Breast epithelium (tissue), 4 donors: ENCODE data around the gene PRKCE. TPM values are rescaled to one million over a fixed set of nuclear protein-coding genes. Genes with fewer than 3 reads are reported as not detected.

Source experiments
- DNase-seq, 2 donors: peaks; one replicate each; pipeline ENCODE4 v3.0.0-alpha.2; 2019; ENCODE audit warnings: low spot score in 2 of 2
- H3K27ac ChIP-seq, 2 donors: fragments of 200-600 bp; sonication (generic) in 1 of 2; one replicate each; pipeline ENCODE4 v1.5.1; 2016 to 2019; ENCODE audit warnings: mild to moderate bottlenecking in 1 of 2
- H3K27me3 ChIP-seq, 2 donors: fragments of 200-600 bp; sonication (generic) in 1 of 2; one replicate each; pipeline versions ENCODE4 v1.5.1 to v1.6.0; 2017 to 2019; ENCODE audit warnings: control low read depth in 1 of 2, mild to moderate bottlenecking in 1 of 2
- H3K36me3 ChIP-seq: fragments of 200-600 bp; one replicate; pipeline ENCODE4 v1.5.1; 2019
- H3K4me1 ChIP-seq, 2 donors: fragments of 200-600 bp; sonication (generic); one replicate each; pipeline ENCODE4 v1.5.1; 2016 to 2019; ENCODE audit warnings: control low read depth in 1 of 2
- H3K4me3 ChIP-seq, 3 donors: fragments of 200-600 bp; sonication (generic); 1 replicate in 2 of 3; 2 replicates in 1 of 3; pipeline ENCODE4 v1.5.1; 2016 to 2019; ENCODE audit warnings: mild to moderate bottlenecking in 3 of 3, moderate library complexity in 2 of 3
- H3K9me3 ChIP-seq, 2 donors: fragments of 200-600 bp; sonication (generic) in 1 of 2; one replicate each; pipeline ENCODE4 v1.5.1; 2016 to 2019; ENCODE audit warnings: control low read depth in 1 of 2
- POLR2A ChIP-seq: fragments of 450-650 bp; IDR thresholded peaks from one replicate; pipeline ENCODE4 v1.6.1; 2016; ENCODE audit warnings: antibody characterized with exemption, mild to moderate bottlenecking, moderate library complexity
- POLR2AphosphoS5 ChIP-seq, 3 donors: sonication (generic); formaldehyde crosslinking; IDR thresholded peaks; one replicate each; pipeline ENCODE4 v1.6.1; 2017; ENCODE audit warnings: antibody characterized with exemption in 3 of 3
- intact Hi-C: fragments of 100-400 bp; cut with DNase I; formaldehyde crosslinking; loops from one replicate; pipeline ENCODE4 v1.15.1; 2023; ENCODE audit warnings: low total_unique reads
- total RNA-seq, 3 donors: library from RNA; depleted of rRNA; stranded (reverse); fragments of >200 nt; gene quantifications; one replicate each; pipeline ENCODE4 v1.1.0, GENCODE V29; 2016
- TF ChIP-seq, protein P1 (sequence below), 3 donors: fragments of 450-650 bp; IDR thresholded peaks; one replicate each; pipeline ENCODE4 v1.5.1; 2016 to 2017; ENCODE audit warnings: antibody characterized with exemption in 3 of 3, mild to moderate bottlenecking in 3 of 3, moderate library complexity in 3 of 3

Gene PRKCE
- total RNA-seq, 3 donors from 2014 or later, result 20.6 to 34.0 (median 23.6) TPM

DNA sequence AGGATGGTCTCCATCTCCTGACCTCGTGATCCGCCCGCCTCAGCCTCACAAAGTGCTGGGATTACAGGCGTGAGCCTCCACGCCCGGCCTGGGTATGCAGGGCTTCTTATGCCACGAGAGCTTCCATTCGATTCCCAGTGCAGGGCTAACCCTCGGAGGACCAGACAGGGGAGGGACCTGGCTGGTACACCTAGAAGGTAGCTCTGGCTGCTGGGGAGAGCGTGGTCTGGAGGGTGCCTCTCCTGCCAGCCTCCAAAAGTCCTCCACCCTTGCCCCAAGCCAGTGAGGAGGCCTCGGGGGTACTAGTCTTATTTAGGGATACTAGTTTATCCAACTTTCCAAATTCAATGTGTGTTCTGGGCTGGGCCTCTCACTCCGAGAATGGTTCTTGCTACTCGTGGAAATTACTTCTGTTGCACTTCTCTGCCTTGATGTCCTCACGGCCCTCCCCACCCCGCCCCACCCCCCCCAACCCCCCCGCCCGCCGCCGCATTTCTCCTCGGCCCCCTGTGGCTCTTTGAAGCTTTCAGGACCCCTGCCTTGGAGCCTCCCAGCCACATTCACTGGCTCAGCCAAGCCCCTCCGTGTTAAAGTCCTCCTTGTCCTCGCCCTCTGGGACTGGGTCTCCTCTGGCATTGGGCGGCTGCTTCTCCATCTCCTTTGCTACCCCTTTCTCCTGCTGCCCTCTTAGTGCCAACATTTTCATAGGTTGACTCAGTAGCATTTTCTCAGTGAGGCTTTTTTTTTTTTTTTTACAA, 502.7 kb downstream of the PRKCE start:
- Histone ChIP-seq H3K27ac (no peak overlapping the region), H3K4me3 (no peak overlapping the region), H3K4me1 (no peaks in the 10 kb centered on the region), H3K27me3 (no peaks in the 10 kb centered on the region), H3K36me3 (no peaks in the 10 kb centered on the region), H3K9me3 (no peaks in the 10 kb centered on the region)
- TF ChIP-seq, protein P1, sequence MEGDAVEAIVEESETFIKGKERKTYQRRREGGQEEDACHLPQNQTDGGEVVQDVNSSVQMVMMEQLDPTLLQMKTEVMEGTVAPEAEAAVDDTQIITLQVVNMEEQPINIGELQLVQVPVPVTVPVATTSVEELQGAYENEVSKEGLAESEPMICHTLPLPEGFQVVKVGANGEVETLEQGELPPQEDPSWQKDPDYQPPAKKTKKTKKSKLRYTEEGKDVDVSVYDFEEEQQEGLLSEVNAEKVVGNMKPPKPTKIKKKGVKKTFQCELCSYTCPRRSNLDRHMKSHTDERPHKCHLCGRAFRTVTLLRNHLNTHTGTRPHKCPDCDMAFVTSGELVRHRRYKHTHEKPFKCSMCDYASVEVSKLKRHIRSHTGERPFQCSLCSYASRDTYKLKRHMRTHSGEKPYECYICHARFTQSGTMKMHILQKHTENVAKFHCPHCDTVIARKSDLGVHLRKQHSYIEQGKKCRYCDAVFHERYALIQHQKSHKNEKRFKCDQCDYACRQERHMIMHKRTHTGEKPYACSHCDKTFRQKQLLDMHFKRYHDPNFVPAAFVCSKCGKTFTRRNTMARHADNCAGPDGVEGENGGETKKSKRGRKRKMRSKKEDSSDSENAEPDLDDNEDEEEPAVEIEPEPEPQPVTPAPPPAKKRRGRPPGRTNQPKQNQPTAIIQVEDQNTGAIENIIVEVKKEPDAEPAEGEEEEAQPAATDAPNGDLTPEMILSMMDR (IDR thresholded peaks at IDR 0.05), result no peak
- TF ChIP-seq POLR2A (no peak), POLR2AphosphoS5 (IDR thresholded peaks at IDR 0.05) (no peak)
- DNase-seq, result no peak
- intact Hi-C loops, result no loop called here

DNA sequence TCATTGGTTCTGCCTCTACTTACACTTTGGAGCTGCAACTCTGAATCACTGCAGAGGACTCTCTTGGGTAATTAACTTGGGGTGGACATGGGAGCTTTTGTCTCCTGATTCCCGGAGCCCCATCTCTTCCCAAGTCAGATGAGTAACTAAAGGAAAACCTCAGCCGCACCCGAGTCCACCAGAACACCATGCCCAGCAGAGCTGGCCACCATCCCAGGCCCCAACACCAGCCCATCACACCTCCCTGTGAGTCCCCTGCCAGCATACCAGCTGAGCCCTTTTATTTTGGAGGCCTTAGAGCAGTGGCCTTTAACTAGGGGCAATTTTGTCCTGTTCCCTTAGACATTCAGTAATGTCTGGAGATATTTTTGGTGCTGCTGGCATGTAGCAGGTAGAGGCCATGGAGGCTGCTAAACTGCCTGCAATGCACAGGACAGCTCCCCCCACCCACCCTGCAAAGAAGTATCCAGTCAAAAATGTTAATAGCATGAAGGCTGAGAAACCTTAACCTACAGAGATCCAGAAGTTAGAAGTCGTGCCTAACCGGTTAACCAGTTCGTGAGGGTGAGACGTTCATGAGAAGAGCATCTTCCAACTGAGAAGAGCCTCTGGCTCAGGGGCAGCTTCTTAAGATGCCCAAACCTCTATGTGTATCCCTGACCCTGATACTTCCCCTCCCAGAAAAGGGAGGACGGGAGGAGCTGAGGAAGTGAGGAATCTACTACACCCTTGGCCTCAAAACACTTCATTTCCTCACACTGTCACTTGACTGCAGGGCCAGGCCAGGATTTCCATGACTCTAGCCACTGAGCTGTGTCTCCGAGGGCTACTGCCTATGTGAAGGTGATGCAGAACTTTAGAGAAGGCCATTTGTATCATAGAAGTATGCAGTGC, 505.8 kb downstream of the PRKCE start:
- Histone ChIP-seq H3K36me3 (no peaks in the 10 kb centered on the region), H3K4me3 (no peak overlapping the region), H3K4me1 (no peaks in the 10 kb centered on the region), H3K9me3 (no peaks in the 10 kb centered on the region), H3K27me3 (no peaks in the 10 kb centered on the region), H3K27ac (no peak overlapping the region)
- intact Hi-C loops, result no loop called here
- DNase-seq, result no peak
- TF ChIP-seq POLR2A (no peak), POLR2AphosphoS5 (IDR thresholded peaks at IDR 0.05) (no peak)
- TF ChIP-seq, protein P1 (IDR thresholded peaks at IDR 0.05), result no peak

DNA sequence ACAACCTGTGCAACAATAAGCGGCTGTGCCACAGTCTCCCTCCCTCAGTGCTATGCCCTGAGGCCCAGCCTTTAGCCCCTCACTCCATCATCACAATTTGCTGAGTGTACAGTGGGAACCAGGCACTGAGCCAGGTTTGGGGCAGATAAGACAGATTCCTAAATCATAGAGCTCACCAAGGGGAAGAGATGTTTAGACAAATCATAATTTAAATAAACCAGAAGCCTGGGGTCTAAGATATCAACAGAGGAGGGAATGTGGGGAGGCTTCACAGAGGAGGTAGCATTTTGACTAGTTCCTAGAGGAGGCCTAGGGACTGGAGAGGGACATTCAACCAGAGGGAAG, 506.5 kb downstream of the PRKCE start:
- H3K4me1 ChIP-seq, result no peaks in the 10 kb centered on the region
- no peaks in the 10 kb centered on the region for H3K36me3 ChIP-seq
- no peak overlapping the region for H3K27ac ChIP-seq
- no peak for DNase-seq
- intact Hi-C loops, result no loop called here
- no peak overlapping the region for H3K4me3 ChIP-seq
- TF ChIP-seq POLR2AphosphoS5 (IDR thresholded peaks at IDR 0.05), result no peak
- no peak for TF ChIP-seq POLR2A
- TF ChIP-seq, protein P1 (IDR thresholded peaks at IDR 0.05), result no peak
- H3K9me3 ChIP-seq, result no peaks in the 10 kb centered on the region
- H3K27me3 ChIP-seq, result no peaks in the 10 kb centered on the region

DNA sequence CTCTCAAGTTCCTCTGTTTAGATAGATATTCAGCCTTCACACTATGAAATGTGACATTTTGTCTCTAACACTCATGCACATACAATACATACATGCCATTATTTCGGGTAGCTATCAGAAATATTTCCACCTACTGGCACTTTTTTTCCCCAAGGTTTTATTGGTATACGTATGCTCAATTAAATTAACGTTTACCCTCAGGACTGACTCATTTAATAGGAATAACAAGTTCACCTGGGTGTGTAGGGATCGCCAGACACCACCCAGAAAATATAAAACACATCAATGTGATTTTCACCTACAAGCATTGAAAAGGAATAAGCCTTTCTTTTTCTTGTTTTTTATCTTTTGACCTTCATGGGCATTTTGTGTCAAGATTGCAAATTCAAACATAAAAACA, 507.2 kb downstream of the PRKCE start:
- Histone ChIP-seq H3K27ac (no peak overlapping the region), H3K4me3 (no peak overlapping the region), H3K4me1 (no peaks in the 10 kb centered on the region), H3K9me3 (no peaks in the 10 kb centered on the region), H3K36me3 (no peaks in the 10 kb centered on the region), H3K27me3 (no peaks in the 10 kb centered on the region)
- TF ChIP-seq, protein P1 (IDR thresholded peaks at IDR 0.05), result no peak
- TF ChIP-seq POLR2AphosphoS5 (IDR thresholded peaks at IDR 0.05) (no peak), POLR2A (no peak)
- no peak for DNase-seq
- intact Hi-C loops, result no loop called here

DNA sequence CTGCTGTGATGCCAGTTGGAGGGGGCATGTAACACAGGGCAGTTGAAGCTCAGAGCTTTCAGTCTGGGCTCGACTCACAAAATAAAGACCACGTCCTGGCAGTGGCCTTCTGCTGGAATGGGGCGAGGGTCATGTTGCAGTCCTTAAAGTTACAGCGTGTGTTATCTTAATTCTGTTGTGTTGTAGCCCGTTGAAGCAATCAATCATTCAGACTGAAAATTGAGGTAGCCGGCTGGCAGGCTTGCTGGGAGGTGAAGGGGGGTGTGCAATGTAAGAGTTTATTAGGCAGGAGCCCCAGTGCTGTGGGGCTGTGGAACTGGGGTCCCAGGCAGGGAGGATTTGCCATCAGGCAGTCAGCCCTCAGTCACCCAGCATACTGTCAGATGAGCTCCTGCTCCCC, 508.9 kb downstream of the PRKCE start:
- H3K4me3 ChIP-seq, result no peak overlapping the region
- peaks cover 6 to 7% of the 10 kb centered on the region in 2 donors for H3K4me1 ChIP-seq
- no peaks in the 10 kb centered on the region for H3K27me3 ChIP-seq
- H3K36me3 ChIP-seq, result no peaks in the 10 kb centered on the region
- no peak for TF ChIP-seq POLR2A
- no peak for TF ChIP-seq POLR2AphosphoS5 (IDR thresholded peaks at IDR 0.05)
- TF ChIP-seq, protein P1 (IDR thresholded peaks at IDR 0.05), result no peak
- intact Hi-C loops, result no loop called here
- no peak for DNase-seq
- H3K27ac ChIP-seq, result no peak overlapping the region
- no peaks in the 10 kb centered on the region for H3K9me3 ChIP-seq
